HG02678 (cell line): ENCODE results near the gene MCC.

Experiments used
- ATAC-seq: cut with Tn5 transposase; IDR thresholded peaks from one replicate; pipeline ENCODE4 v1.9.1; 2021; ENCODE audit warnings: mild to moderate bottlenecking, moderate library complexity; ENCODE audit not compliant: unreplicated experiment

The MCC gene

DNA sequence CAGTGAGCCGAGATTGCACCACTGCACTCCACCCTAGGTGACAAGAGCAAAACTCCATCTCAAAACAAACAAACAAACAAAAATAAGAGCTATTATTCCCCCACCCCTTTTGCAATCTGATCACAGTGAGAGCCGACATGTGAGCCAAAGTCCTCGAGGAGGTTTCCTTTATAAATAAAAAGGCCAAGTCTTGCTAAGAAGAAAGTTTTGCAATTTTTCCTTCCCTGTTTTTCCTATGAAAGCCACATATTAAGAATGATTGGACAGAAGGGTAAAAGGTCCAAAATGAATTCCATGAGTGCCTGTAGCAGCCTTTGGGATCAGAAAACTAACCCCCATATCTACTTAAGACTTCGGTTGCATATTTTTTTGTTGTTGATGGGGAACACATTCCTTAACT is 233.1 kb downstream of the MCC start:
- no peak for ATAC-seq

- ATAC-seq: no peak
Observed at GRCh38 chr5:113253037-113253436, 235.2 kb downstream of the MCC start.

DNA sequence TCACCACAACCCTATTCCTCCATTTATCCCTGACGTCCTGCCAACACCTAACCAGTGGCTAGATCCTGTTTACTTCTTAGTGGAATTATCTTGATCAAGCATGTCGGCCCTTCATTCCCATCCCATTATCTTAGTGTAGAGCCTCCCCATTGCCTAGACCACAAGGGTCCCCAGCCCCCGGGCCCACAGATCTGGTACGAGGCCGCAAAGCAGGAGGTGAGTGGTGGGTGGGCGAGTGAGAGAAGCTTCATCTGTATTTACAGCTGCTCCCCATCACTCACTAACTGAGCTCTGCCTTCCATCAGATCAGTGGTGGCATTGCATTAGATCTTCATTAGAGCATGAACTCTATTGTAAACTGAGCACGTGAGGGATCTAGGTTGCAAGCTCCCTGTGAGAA is 236.2 kb downstream of the MCC start:
- no peak for ATAC-seq

- no peak for ATAC-seq
Observed at GRCh38 chr5:113250341-113250953, 237.8 kb downstream of the MCC start.

- no peak for ATAC-seq
Observed at GRCh38 chr5:113249206-113249605, 239.0 kb downstream of the MCC start.

DNA sequence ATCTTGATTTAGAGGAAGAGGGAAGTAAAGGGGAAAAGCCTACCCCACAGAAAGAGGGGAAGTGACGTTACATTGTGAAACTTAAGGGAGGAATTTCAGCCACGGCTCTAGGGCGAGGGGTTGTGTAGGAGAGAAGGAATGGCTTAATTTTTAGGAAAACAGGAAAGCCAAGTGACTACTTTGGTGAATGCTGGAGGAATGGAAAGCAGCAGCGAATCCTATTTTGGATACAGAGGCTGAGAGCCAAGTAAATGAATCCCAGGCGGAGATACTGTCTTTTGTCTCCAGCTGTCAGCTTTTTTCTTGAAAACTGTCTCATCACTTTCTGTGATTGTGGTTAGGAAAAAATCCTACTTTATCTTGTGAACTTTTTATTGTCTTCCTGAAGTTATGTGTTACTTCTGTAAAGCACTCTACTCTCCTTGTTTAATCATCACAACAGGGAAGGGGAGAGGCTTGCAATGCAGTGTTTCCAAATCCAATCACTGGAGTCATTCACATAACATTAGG is 241.8 kb downstream of the MCC start:
- no peak for ATAC-seq

GRCh38 chr5:113245427-113246225 is 242.6 kb downstream of the MCC start:
- ATAC-seq: peak; percentile 60

DNA sequence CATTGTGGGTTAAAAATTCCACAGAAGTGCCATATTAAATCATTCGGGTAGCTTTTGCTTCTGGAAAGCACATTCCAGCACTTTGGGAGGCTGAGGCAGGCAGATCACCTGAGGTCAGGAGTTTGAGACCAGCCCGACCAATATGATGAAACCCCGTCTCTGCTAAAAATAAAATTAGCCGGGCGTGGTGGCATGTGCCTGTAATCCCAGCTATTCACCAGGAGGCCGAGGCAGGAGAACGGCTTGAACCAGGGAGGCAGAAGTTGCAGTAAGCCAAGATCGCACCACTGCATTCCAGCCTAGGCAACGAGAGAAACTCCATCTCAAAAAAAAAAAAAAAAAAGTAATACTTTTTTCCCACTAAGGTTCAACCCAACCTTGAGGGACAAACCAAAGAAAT is 243.3 kb downstream of the MCC start:
- no peak for ATAC-seq

GRCh38 chr5:113243349-113243664 is 244.9 kb downstream of the MCC start:
- no peak for ATAC-seq

- ATAC-seq: no peak
Observed at GRCh38 chr5:113242481-113243348, 245.5 kb downstream of the MCC start.

GRCh38 chr5:113240951-113241726 is 247.1 kb downstream of the MCC start:
- ATAC-seq: no peak

GRCh38 chr5:113240032-113240431 is 248.2 kb downstream of the MCC start:
- no peak for ATAC-seq

DNA sequence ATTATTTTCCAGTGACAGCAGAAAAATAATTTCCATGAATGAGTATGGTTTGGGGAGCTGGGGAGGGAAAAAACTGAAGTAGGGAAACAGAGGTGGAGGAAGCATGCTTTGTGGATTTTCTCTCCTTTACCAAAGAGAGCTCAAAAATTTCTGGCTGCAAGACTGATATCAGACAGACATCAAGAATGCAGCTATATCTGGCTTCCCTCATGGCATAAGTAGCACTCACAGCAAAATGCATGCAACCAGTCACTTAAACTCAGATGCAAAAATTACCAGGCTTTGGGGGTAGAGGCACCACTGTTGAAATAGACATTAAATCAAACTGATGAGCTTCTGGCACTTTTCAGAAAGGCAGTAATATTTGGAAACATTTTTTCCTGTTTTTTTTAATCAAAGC is 250.4 kb downstream of the MCC start:
- no peak for ATAC-seq

DNA sequence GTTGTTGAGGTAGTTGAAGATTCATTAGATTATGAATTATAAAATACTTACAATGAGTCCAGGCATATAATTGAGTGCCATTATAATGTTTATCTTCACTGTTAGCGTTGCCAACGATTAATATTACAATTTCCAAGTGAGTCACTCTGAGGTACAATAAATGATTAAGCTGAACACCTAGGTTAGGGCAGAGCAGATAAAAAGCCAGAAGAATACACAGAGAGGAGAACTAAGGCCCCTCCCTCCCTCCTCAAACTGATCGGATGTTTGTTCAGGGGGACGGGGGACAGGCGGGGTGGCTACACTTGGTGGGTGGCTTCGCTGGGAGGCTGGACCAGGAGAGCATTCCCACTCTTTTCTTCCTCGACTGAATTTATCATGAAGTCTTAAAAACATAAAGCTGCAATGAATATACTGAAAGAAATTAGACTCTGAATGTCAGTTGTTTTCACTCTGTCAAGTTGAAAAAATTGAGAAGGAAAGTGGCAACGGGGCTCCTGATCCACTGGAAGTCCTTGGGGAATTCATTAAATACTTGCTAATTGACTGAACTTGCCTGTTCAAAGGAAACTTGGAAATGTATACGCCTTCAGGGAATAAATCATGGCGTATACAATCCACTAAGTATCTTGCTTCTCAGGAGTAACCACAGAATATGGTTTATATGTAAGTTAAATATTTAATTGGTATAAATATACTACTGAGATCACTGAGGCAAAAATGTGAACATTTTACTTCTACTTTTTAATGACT is 251.5 kb downstream of the MCC start:
- ATAC-seq: no peak

- ATAC-seq: no peak
Observed at GRCh38 chr5:113235884-113236283, 252.4 kb downstream of the MCC start.

GRCh38 chr5:113234546-113234945 is 253.7 kb downstream of the MCC start:
- no peak for ATAC-seq

- ATAC-seq: no peak
Observed at GRCh38 chr5:113233606-113234005, 254.6 kb downstream of the MCC start.

DNA sequence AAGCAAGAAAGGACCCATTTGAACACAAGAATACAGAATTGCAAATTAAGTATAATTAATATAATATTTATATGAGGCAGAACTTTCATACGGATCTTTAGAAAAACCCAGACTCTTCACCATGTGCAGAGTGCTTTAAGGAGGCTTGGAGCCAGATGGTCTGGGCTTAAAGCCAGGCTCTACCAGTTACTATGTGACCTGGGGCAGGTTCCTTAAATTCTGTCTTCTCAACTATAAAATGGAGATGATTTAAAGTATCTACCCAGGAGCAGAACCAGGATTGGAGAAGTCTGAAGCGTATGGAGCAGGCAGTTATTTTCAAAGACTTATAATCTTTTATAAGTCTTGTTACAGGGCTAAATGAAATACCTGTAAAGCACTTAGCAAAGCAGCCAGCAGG is 255.6 kb downstream of the MCC start:
- no peak for ATAC-seq

DNA sequence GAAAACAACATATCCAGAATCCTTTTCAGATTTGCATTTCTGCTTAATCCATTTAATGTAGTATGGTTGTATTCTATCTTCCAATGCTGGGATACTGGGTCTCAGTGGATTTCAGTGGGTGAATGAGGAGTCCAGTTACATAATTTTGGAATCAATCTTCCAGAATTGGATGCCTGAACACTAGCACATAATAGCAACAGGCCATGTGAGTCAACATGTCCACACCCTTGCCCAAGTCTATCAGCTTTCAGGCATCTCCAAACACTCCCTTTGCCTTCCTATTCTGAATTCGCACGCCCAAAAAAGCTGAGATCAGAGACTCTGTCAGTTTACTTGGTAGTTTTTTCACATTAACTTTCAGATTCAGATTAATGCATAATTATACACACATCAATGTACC is 256.0 kb downstream of the MCC start:
- no peak for ATAC-seq

- ATAC-seq: no peak
Observed at GRCh38 chr5:113231653-113232000, 256.6 kb downstream of the MCC start.
